MM.1S (cell line): Measurements from ENCODE around the gene ACO1.

ENCODE experiments used
- DNase-seq: peaks from one replicate; pipeline ENCODE4 v3.0.0-alpha.2; 2015
- H2AFZ ChIP-seq: fragments of 300-600 bp; sonication (generic); 2 replicates; pipeline ENCODE4 v1.6.0; 2016; ENCODE audit warnings: antibody characterized with exemption, low read length
- H3F3A ChIP-seq: fragments of 300-600 bp; sonication (generic); 2 replicates; pipeline ENCODE4 v1.6.1; 2016; ENCODE audit warnings: mild to moderate bottlenecking, antibody characterized with exemption, low read length, moderate library complexity, mixed read lengths; ENCODE audit not compliant: insufficient read depth
- H3K27ac ChIP-seq: fragments of 300-600 bp; sonication (generic); 2 replicates; pipeline ENCODE4 v1.5.1; 2016; ENCODE audit warnings: mild to moderate bottlenecking, low read length
- H3K27me3 ChIP-seq: fragments of 300-600 bp; sonication (generic); replicated peaks from 2 replicates; pipeline ENCODE4 v1.6.0; 2016; ENCODE audit warnings: low read length; ENCODE audit not compliant: insufficient read depth
- H3K36me3 ChIP-seq: fragments of 300-600 bp; sonication (generic); replicated peaks from 2 replicates; pipeline ENCODE4 v1.6.1; 2016; ENCODE audit warnings: mild to moderate bottlenecking, low read length, mixed read lengths; ENCODE audit not compliant: insufficient read depth
- H3K4me1 ChIP-seq: fragments of 300-600 bp; sonication (generic); 2 replicates; pipeline ENCODE4 v1.6.1; 2016; ENCODE audit warnings: low read length, mixed read lengths
- H3K4me2 ChIP-seq: fragments of 300-600 bp; sonication (generic); 2 replicates; pipeline ENCODE4 v1.6.0; 2016; ENCODE audit warnings: low read depth, low read length
- H3K4me3 ChIP-seq: fragments of 300-600 bp; sonication (generic); 2 replicates; pipeline ENCODE4 v1.5.1; 2016; ENCODE audit warnings: low read length, mixed read lengths
- H3K79me2 ChIP-seq: fragments of 300-600 bp; sonication (generic); 2 replicates; pipeline ENCODE4 v1.6.1; 2016; ENCODE audit warnings: mixed run types, low read length, mixed read lengths
- H3K9ac ChIP-seq: fragments of 300-600 bp; sonication (generic); 2 replicates; pipeline ENCODE4 v1.6.1; 2016; ENCODE audit warnings: low read length, mixed read lengths
- H3K9me2 ChIP-seq: fragments of 300-600 bp; sonication (generic); replicated peaks from 2 replicates; pipeline ENCODE4 v1.6.1; 2016; ENCODE audit warnings: mild to moderate bottlenecking, low read length, mixed read lengths; ENCODE audit not compliant: insufficient read depth
- H3K9me3 ChIP-seq: fragments of 300-600 bp; sonication (generic); replicated peaks from 2 replicates; pipeline ENCODE4 v1.6.1; 2016; ENCODE audit warnings: mild to moderate bottlenecking, low read length, mixed read lengths; ENCODE audit not compliant: insufficient read depth
- H4K20me1 ChIP-seq: fragments of 300-600 bp; sonication (generic); 2 replicates; pipeline ENCODE4 v1.6.1; 2016; ENCODE audit warnings: mild to moderate bottlenecking, low read length, moderate library complexity, mixed read lengths; ENCODE audit not compliant: insufficient read depth
- CTCF ChIP-seq: fragments of 300-600 bp; sonication (generic); IDR thresholded peaks from 2 replicates; pipeline ENCODE4 v1.5.1; 2016; ENCODE audit warnings: antibody characterized with exemption, low read length, mixed read lengths
- EZH2 ChIP-seq: fragments of 300-600 bp; sonication (generic); optimal IDR thresholded peaks from 2 replicates; pipeline ENCODE3; 2017; ENCODE audit warnings: low read depth, mild to moderate bottlenecking, antibody characterized with exemption, low read length, mixed read lengths
- EZH2phosphoT487 ChIP-seq: fragments of 300-600 bp; sonication (generic); IDR thresholded peaks from 2 replicates; pipeline ENCODE4 v1.6.1; 2018; ENCODE audit warnings: antibody characterized with exemption, low read length

The ACO1 gene

GRCh38 chr9:32449969-32450368 is 65.5 kb downstream of the ACO1 start:
- no peaks in the 10 kb centered on the region for H3K27me3 ChIP-seq
- H3K4me2 ChIP-seq = no peak overlapping the region
- no peak overlapping the region for H2AFZ ChIP-seq
- H3K36me3 ChIP-seq = no peaks in the 10 kb centered on the region
- no peaks in the 10 kb centered on the region for H3K4me1 ChIP-seq
- no peak for DNase-seq
- no peak overlapping the region for H3K27ac ChIP-seq
- H3K79me2 ChIP-seq = no peaks in the 10 kb centered on the region
- no peak overlapping the region for H3K9ac ChIP-seq
- H4K20me1 ChIP-seq = no peaks in the 10 kb centered on the region
- TF ChIP-seq EZH2 = no peak
- H3K4me3 ChIP-seq = no peak overlapping the region
- no peaks in the 10 kb centered on the region for H3K9me3 ChIP-seq
- H3F3A ChIP-seq = no peaks in the 10 kb centered on the region
- no peaks in the 10 kb centered on the region for H3K9me2 ChIP-seq

- no peak for TF ChIP-seq EZH2
- TF ChIP-seq EZH2phosphoT487 = no peak
- no peak for TF ChIP-seq CTCF
- no peak for DNase-seq
- Histone ChIP-seq H3K4me2 (no peak overlapping the region), H3K27me3 (no peaks in the 10 kb centered on the region), H3K36me3 (no peaks in the 10 kb centered on the region), H3K9me2 (no peaks in the 10 kb centered on the region), H2AFZ (no peak overlapping the region), H3K9ac (no peak overlapping the region), H3K27ac (no peak overlapping the region), H3K4me3 (no peak overlapping the region), H3K4me1 (no peaks in the 10 kb centered on the region), H3K79me2 (no peaks in the 10 kb centered on the region), H4K20me1 (no peaks in the 10 kb centered on the region), H3K9me3 (no peaks in the 10 kb centered on the region), H3F3A (no peaks in the 10 kb centered on the region)
Observed at GRCh38 chr9:32454280-32454679, 69.8 kb downstream of the ACO1 start.

GRCh38 chr9:32455738-32456137 is 71.3 kb downstream of the ACO1 start:
- TF ChIP-seq EZH2phosphoT487 (no peak), CTCF (no peak), EZH2 (no peak)
- Histone ChIP-seq H3K9me3 (no peaks in the 10 kb centered on the region), H2AFZ (no peak overlapping the region), H3K27ac (no peak overlapping the region), H3F3A (no peaks in the 10 kb centered on the region), H3K4me2 (no peak overlapping the region), H3K4me3 (no peak overlapping the region), H3K27me3 (no peaks in the 10 kb centered on the region), H3K9ac (no peak overlapping the region), H4K20me1 (no peaks in the 10 kb centered on the region), H3K36me3 (no peaks in the 10 kb centered on the region), H3K79me2 (no peaks in the 10 kb centered on the region), H3K9me2 (no peaks in the 10 kb centered on the region), H3K4me1 (no peaks in the 10 kb centered on the region)
- no peak for DNase-seq

- DNase-seq = no peak
- Histone ChIP-seq H4K20me1 (no peaks in the 10 kb centered on the region), H3K9ac (no peak overlapping the region), H3K27me3 (no peaks in the 10 kb centered on the region), H3K9me3 (no peaks in the 10 kb centered on the region), H3F3A (no peaks in the 10 kb centered on the region), H3K4me2 (no peak overlapping the region), H3K4me3 (no peak overlapping the region), H3K27ac (no peak overlapping the region), H3K4me1 (no peaks in the 10 kb centered on the region), H3K9me2 (no peaks in the 10 kb centered on the region), H3K36me3 (no peaks in the 10 kb centered on the region), H3K79me2 (no peaks in the 10 kb centered on the region), H2AFZ (no peak overlapping the region)
- no peak for TF ChIP-seq EZH2
- no peak for TF ChIP-seq CTCF
- TF ChIP-seq EZH2phosphoT487 = no peak
Observed at GRCh38 chr9:32456564-32456963, 72.1 kb downstream of the ACO1 start.
